Endothelial cell of umbilical vein (primary cell): ENCODE results near the gene PRKX. TPM values are rescaled to one million over a fixed set of nuclear protein-coding genes. Genes with fewer than 3 reads are reported as not detected.

Experiments
- polyA plus RNA-seq, 4 experiments: library from polyadenylated mRNA; depleted of rRNA in 3 of 4; stranded (reverse) in 3 of 4; unstranded in 1 of 4; fragments of >200 nt; gene quantifications; 2 replicates each; pipeline versions ENCODE4 v1.2.1 to v1.2.3, GENCODE V29; 2011 to 2012; ENCODE audit warnings: missing spikeins in 1 of 4
- small RNA-seq: library from RNA; depleted of rRNA; stranded (forward); fragments of <200 nt; gene quantifications from one replicate; pipeline ENCODE3, GENCODE V24; 2012; ENCODE audit warnings: low replicate concordance, low read depth; ENCODE audit not compliant: insufficient read depth, insufficient read length
- total RNA-seq: library from RNA; stranded (reverse); gene quantifications from 2 replicates; pipeline ENCODE4 v1.2.3, GENCODE V29; 2021

PRKX gene
- total and polyA plus RNA-seq, 2 donors (not counting 3 experiments of a cell fraction or from before 2014, with no cell fraction given): 11.2 to 27.5 TPM

Small RNAs within 50 kb of the gene (small RNA-seq; reads per million reads assigned to genes)
- gene RF00019: not detected
- not detected for gene RNU6-114P
